Loucy (cell line): Measurements from ENCODE around the gene CSGALNACT2.

Experiments used
- EZH2phosphoT487 ChIP-seq: fragments of 200-600 bp; IDR thresholded peaks from 2 replicates; pipeline ENCODE4 v1.6.1; 2018; ENCODE audit warnings: antibody characterized with exemption, mild to moderate bottlenecking, moderate library complexity, borderline replicate concordance
- TF ChIP-seq, protein P1 (sequence below): fragments of 200-600 bp; sonication (generic); conservative IDR thresholded peaks from 2 replicates; pipeline ENCODE4 v1.5.1; 2014; ENCODE audit warnings: mild to moderate bottlenecking, antibody characterized with exemption, low read length

- TF ChIP-seq EZH2phosphoT487, result no peak
- TF ChIP-seq, protein P1, sequence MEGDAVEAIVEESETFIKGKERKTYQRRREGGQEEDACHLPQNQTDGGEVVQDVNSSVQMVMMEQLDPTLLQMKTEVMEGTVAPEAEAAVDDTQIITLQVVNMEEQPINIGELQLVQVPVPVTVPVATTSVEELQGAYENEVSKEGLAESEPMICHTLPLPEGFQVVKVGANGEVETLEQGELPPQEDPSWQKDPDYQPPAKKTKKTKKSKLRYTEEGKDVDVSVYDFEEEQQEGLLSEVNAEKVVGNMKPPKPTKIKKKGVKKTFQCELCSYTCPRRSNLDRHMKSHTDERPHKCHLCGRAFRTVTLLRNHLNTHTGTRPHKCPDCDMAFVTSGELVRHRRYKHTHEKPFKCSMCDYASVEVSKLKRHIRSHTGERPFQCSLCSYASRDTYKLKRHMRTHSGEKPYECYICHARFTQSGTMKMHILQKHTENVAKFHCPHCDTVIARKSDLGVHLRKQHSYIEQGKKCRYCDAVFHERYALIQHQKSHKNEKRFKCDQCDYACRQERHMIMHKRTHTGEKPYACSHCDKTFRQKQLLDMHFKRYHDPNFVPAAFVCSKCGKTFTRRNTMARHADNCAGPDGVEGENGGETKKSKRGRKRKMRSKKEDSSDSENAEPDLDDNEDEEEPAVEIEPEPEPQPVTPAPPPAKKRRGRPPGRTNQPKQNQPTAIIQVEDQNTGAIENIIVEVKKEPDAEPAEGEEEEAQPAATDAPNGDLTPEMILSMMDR, result no peak
These were observed 76.1 kb downstream of the CSGALNACT2 start for GRCh38 chr10:43214071-43214955.
